ENCODE measurements around the gene SETX.

SETX gene

GRCh38 chr9:132216861-132217619, 137.7 kb downstream of the SETX start:
- DNase-seq (ENCODE audit: low read depth, low spot score): no peak

GRCh38 chr9:132214027-132214622, 140.7 kb downstream of the SETX start:
- no peak for DNase-seq (ENCODE audit: low read depth, low spot score)

GRCh38 chr9:132211570-132211969, 143.2 kb downstream of the SETX start:
- DNase-seq (ENCODE audit: low read depth, low spot score): no peak

All from smooth muscle cell of the brain vasculature (primary cell).